DMS114 treated with DMSO at 0.1 percent for 48 hours (cell line): ENCODE results near the gene SPN.
"Not testable (repeated sequence)": the region's sequence is repeated elsewhere in the genome, so short reads cannot be mapped to it uniquely, and the experiment has no call there.

Source experiments
- DNase-seq: peaks from one replicate; lab custom pipeline; 2025; ENCODE audit not compliant: unreplicated experiment; lab: John Stamatoyannopoulos, UW

SPN gene

DNA sequence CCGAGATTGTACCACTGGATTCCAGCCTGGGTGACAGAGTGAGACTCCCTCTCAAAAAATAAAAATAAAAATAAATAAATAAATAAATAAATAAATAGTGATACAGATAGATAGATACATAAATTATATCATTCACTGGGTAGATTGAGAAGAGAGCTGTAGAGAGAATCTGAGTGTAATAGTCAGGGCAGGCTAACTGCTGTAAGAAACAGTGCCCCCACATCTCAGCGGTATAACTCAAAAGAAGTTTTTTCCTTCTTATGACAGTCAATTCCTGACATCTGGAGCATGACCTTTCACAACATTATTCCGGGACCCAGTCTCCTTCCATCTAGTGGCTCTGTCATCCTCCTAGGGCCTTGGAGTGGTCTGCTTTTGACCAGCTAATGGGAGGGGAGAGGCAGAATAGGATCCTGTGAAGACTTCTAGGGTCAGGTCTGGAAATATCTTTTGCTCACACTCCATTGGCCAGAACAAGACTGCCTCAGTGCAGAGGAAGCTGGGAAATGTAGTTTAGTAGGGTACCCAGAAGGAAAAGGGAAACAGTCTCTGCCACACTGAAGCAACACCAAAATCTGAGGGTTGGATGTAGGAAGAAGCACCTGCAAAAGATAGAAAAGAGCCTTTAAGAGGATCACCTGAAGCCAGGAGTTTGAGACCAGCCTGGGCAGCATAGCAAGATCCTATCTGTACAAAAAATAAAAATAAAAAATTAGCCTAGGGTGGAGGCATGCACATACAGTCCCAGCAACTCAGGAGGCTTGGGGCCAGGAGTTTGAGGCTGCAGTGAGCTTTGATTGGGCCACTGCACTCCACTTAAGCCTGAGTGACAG lies 13.0 kb downstream of the SPN start:
- DNase-seq = peak; percentile 75

DNA sequence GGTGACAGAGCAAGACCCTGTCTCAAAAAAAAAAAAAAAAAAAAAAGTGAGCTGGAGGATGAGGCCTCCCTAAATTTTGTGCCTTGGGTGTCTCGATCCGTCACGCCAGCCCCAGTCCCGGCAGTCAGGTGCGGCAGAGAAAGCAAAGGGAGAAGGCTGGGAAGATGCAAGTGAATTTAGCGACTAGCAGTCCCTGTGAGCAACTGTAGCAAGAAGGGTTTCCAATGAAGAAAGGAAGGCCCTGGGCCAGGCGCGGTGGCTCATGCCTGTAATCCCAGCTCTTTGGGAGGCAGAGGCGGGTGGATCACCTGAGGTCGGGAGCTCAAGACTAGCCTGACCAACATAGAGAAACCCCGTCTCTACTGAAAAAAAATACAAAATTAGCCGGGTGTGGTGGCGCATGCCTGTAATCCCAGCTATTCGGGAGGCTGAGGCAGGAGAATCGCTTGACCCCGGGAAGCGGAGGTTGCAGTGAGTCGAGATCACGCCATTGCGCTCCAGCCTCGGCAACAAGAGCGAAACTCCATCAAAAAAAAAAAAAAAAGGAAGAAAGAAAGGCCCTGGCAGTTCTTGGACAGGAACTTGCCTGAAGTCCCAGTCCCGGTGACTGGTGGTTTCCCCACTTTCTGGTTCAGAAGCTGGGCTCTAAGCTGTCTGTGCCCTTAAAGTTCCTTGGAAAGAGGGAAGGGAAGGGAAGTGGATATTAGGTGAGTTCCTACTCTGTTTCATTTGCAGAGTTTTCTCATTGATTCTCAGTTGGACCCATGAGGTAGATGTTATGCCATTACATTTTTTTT lies 14.1 kb downstream of the SPN start:
- no peak for DNase-seq

DNA sequence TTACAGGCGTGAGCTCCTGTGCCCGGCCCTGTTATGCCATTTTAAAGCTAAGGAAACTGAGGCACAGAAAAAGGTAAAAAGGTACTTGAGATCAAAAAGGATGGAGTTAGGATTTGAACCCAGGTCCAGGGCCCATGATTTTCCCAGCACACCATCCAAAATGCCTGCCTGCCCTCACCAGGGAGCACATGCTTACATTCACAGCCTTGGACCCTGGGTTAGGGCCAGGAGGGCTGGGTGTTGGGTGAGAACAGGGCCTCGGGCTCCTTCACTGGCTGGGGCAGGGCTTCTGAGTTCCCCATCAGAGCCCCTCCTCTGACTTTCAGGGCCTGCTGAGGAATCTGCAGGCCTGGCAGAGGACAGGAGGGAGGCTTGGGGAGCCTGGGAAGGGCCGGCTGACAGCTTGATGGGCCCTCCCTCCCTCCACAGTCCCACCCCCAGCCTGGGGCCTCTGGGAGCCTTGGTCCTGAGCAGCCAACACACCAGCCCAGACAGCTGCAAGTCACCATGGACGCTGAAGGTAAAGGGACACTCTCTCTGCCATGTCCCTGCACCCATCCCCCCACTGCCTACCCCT lies 15.7 kb downstream of the SPN start, which contains the start of gene QPRT:
QPRT (plus strand) TSS at position 490 of the 577 bp plus-strand sequence; CDS start at position 508, 18 bp downstream.
- peak; percentile 62 for DNase-seq

DNA sequence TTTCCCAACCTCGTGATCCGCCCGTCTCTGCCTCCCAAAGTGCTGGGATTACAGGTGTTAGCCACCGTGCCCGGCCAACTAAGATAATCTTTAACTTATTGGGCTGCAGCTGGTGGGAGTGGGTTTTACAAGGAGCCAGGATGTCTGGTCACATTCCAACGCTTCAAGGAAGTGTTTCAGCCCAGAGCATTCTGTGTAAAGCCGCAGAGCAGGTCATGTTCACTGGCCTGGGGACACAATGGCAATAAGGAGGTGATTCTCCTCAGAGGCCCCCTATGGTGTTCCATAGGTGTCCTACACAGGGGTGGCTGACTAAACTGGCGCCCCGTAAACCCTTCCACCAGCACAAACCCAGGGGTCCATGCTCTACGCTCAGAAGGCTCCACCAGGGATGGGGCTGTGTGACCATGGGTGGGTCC lies 17.1 kb downstream of the SPN start:
- DNase-seq = no peak

DNA sequence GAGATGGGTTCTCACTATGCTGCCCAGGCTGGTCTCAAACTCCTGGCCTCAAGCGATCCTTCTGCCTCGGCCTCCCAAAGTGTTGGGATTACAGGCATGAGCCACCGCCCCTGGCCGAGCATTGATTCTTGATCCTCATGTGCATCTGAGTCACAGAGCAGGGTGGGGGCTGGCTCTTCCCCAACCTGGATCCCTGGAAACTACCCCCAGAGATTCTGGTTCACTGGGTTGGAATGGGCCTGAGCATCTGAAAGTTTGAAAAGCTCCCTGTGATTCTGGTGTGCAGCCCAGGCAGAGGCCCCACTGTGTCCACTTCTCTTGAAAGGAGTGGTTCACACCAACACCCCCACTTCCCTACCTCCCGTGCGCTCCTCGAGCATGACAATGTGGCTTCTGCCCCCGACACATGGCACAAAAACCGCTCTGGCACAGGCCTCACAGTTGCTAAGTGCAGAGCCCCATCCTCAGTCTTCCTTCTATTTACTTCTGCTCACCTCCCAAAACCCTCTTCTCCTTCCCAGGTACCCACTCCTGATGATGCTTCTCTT lies 20.6 kb downstream of the SPN start:
- DNase-seq = no peak

DNA sequence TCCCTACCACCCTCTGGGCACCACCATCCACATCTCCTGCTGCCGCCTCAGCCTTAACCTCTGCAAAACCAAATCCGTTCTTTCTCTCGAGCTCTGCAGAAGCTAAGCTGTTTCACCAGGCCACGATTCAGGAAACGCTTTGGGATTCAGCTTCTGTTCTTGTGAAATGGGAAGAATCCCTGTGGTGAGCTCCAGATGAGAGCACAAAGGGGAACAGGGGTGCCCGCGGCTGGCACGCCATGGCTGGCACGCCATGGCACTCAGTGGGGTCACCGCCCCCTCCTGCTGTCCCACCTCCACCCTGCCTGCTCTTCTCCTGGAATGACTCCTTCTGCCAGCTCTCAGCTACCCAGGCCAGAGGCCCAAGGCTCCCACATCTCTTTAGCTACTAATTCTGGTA lies 21.6 kb downstream of the SPN start:
- DNase-seq = no peak

DNA sequence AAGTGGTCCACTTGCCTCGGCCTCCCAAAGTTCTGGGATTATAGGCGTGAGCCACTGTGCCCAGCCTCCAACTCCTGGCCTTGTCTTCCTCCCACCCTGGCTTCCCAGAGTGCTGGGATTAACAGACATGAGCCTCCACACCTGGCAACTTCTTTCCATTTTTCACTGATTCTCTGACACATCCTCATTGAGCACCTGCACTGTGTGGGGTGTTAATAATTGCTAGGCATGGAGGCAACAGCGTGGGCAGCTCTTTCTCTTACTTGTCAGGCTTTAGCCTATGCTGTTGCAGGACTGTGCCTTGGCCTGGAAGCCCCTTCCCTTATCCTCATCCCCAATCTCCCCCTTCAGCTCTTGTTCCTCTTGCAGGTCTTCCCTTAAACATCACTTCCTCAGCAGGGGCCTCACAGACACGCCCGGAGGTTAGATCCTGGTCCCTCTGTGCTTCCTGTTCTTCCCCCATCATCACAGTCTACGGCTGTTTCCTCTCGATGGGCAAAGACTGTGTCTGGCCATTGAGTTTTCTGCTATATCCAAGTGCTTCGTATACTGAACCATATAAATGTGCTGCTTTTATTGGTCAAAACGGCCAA lies 23.8 kb downstream of the SPN start:
- DNase-seq = no peak

DNA sequence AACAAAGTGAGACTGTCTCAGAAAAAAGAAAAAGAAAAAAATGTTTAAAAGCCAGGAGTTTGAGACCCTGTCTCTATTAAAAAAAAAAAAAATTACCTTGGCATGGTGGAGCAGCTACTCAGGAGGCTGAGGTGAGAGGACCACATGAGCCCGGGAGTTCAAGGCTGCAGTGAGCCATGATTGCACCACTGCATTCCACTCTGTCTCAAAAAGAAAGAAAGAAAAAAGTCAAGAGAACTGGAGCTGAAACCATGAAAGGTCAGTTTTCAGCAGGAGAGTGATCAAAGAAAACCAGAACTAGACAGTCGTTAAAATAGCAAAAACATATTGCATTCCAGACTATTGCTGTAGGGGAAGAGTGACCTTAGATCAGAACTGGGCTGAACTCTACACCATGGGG lies 24.7 kb downstream of the SPN start:
- DNase-seq = no peak

DNA sequence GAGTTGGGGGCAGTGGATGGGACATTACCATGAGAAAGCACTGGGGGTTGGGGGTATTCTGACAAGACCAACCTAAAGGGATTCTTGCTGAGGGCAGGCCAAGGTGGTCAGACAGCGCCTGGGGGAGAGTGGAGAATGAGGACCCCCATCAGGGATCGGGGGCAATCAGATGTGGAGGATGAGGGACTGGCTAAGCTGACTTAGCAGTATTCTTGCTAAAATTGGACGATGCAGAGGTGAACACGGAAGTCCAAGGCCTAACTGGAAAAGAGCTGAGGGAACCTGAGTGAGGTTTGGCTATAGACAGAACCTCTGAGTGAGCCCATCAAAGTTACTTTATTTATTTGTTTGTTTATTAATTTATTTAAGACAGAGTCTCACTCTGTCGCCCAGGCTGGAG lies 25.1 kb downstream of the SPN start:
- DNase-seq = no peak

DNA sequence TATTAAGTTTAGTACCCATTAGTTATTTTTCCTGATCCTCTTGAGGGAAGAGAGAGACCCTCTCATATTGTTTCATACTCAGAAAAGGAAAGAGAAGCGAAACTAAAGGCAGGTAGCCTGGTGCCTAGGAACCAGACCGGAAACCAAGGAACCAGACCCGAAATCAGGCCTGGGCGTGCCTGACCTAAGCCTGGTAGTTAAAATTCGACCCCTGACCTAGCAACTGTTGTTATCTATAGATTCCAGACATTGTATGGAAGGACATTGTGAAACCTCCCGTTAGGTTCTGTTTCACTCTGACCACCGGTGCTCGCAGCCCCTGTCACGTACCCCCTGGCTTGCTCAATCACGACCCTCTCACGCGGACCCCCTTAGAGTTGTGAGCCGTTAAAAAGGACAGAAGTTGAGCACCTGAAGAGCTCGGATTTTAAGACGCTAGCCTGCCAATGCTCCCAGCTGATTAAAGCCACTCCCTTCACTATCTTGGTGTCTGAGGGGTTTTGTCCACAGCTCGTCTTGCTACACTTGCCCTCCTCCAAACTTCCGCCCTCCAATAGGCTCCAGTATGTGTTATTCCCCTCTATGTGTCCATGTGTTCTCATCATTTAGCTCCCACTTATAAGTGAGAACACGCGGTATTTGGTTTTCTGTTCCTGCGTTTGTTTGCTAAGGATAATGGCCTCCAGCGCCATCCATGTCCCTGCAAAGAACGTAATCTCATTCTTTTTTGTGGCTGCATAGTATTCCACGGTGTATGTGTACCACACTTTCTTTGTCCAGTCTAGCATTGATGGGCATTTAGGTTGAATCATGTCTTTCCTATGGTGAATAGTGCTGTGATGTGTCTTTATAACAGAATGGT lies 26.7 kb downstream of the SPN start:
- not testable (repeated sequence) for DNase-seq

DNA sequence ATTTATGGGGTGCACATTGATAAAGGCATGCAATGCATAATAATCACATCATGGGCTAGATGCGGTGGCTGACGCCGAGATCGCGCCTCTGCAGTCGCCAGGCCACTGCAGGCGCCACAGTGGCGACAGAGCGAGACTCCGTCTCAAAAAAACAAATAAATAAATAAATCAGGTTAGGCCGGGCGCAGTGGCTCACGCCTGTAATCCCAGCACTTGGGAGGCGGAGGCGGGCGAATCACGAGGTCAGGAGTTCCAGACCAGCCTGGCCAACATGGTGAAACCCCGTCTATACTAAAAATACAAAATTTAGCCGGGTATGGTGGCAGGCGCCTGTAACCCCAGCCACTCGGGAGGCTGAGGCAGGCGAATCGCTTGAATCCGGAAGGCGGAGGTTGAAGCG lies 29.6 kb downstream of the SPN start:
- not testable (repeated sequence) for DNase-seq

DNA sequence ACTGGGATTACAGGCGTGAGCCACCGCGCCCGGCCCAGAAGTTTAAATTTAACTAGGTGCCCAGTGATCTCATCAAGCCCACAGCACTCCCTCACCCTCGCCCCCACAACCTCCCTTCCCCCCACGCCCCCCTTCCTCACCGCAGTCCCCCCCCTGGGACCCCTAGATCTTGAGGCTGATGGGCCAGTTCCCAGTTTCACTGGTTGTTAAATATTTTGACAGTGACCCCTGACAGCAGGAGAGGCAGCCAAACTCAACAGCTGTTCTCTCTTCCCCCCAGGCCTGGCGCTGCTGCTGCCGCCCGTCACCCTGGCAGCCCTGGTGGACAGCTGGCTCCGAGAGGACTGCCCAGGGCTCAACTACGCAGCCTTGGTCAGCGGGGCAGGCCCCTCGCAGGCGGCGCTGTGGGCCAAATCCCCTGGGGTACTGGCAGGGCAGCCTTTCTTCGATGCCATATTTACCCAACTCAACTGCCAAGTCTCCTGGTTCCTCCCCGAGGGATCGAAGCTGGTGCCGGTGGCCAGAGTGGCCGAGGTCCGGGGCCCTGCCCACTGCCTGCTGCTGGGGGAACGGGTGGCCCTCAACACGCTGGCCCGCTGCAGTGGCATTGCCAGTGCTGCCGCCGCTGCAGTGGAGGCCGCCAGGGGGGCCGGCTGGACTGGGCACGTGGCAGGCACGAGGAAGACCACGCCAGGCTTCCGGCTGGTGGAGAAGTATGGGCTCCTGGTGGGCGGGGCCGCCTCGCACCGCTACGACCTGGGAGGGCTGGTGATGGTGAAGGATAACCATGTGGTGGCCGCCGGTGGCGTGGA lies 31.5 kb downstream of the SPN start:
- no peak for DNase-seq

DNA sequence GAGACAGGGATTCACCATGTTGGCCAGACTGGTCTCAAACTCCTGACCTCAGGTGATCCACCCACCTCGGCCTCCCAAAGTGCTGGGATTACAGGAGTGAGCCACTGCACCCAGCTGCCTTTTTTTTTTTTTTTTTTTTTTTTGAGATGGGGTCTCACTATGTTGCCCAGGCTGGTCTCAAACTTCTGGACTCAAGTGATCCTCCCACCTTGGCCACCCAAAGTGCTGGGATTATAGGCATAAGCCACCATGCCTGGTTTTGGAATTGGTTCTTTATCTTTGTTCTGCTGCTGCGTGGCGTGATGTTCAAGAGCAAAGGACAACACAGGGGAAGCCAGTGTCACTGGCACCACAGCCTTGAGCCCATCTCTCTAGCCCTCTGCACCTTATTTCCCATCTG lies 32.6 kb downstream of the SPN start:
- DNase-seq = not testable (repeated sequence)

DNA sequence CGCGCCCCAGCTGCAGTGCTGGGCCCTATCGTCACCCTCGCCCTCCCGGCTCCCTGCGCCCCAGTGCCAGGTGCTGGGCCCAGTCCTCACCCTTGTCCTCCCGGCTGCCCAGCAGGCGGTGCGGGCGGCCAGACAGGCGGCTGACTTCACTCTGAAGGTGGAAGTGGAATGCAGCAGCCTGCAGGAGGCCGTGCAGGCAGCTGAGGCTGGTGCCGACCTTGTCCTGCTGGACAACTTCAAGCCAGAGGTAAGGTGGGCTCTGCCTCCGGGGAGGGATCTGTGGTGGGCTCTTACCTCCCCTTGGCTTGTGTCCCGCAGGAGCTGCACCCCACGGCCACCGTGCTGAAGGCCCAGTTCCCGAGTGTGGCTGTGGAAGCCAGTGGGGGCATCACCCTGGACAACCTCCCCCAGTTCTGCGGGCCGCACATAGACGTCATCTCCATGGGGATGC lies 33.9 kb downstream of the SPN start:
- no peak for DNase-seq

DNA sequence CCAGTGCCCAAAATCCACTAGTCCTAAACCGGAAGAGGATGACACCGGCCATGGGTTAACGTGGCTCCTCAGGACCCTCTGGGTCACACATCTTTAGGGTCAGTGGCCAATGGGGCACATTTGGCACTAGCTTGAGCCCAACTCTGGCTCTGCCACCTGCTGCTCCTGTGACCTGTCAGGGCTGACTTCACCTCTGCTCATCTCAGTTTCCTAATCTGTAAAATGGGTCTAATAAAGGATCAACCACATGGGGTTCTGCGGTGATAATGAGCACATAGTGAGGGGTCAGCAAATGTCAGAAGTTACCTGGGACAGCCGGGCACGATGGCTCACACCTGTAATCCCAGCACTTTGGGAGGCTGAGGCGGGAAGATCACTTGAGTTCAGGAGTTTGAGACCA lies 34.3 kb downstream of the SPN start:
- DNase-seq = no peak

DNA sequence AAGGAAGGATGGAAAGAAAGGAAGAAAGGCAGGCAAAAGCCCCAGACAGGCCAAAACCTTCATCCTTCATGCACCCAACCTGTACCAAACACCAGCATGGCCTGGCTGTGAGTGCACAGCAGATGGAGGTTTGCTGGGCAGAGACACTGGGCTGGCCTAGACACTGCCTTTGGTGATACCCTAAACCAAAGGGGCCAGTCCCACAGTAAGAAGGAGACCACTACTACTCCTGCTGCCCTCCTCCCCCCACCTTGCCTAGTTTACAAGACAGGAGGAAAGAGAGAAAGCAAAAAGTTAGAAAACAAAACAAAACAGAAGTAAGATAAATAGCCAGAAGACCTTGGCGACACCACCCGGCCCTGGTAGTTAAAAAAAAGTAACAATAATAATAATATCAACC lies 35.0 kb downstream of the SPN start:
- DNase-seq = no peak

DNA sequence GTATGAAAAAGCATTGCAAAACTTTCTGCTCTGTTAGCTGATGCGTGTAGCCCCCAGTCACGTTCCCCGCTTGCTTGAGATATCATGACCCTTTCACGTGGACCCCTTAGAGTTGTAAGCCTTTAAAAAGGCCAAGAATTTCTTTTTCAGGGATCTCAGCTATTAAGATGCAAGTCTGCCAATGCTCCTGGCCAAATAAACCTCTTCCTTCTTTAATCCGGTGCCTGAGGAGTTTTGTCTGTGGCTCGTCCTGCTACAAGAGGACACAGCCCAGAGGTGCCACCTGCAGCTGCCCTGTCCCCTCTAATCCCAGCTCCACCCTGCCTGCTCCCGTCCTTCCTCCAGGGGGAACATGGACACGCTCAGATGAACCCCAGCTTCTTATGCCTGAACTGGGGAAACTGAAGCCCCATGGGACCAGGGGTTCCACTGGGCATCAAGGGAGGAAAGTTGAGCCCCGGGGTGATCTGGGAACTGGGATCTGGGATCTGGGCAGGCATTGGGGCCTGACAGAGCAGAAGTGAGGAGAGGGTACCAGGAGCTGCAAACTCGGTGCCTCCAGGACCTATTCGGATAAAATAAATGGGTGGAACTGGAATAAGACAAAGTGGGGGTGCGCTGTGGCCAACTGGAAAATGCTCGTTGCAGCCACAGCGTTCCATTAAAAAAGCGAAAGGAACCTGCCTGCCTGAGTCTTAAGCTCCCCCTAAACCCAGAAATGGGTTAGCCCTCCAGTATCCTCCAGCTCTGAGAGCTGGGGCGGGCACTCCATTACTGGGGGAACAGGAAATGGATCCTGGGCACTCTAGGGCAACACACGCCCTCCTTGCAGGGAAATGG lies 35.7 kb downstream of the SPN start:
- no peak for DNase-seq
